ENCODE results near the gene SFTA2. TPM values are rescaled to one million over a fixed set of nuclear protein-coding genes. Genes with fewer than 3 reads are reported as not detected.

SFTA2 gene
- total and polyA plus RNA-seq, 2 experiments from 2014 or later, result 0.86 TPM; not detected in 1

GRCh38 chr6:30917041-30917440 lies 14.9 kb downstream of the SFTA2 start:
- Histone ChIP-seq H3K27me3 (no peaks in the 10 kb centered on the region), H3K36me3 (peaks cover 10% of the 10 kb centered on the region), H3K27ac (no peak overlapping the region), H3K9me3 (ENCODE audit: low read depth) (no peaks in the 10 kb centered on the region), H3K4me3 (no peak overlapping the region), H3K4me1 (ENCODE audit: low read depth) (peaks cover 21% of the 10 kb centered on the region)
- TF ChIP-seq CTCF (IDR thresholded peaks at IDR 0.05; ENCODE audit: low read depth, low read length), result no peak
- no peak for DNase-seq (ENCODE audit: low read depth in 1 of 2, low spot score in 1 of 2)

- peak; percentile 70 for TF ChIP-seq CTCF (IDR thresholded peaks at IDR 0.05; ENCODE audit: low read depth, low read length)
- H3K4me1 ChIP-seq (ENCODE audit: low read depth), result peaks cover 21% of the 10 kb centered on the region
- DNase-seq (ENCODE audit: low read depth in 1 of 2, low spot score in 1 of 2), result peak; percentile 75 to 81
- no peaks in the 10 kb centered on the region for H3K27me3 ChIP-seq
- H3K4me3 ChIP-seq, result no peak overlapping the region
- H3K36me3 ChIP-seq, result peaks cover 18% of the 10 kb centered on the region
- H3K27ac ChIP-seq, result peak overlapping the region; percentile 90
- no peaks in the 10 kb centered on the region for H3K9me3 ChIP-seq (ENCODE audit: low read depth)
Observed at GRCh38 chr6:30915591-30915946, 16.4 kb downstream of the SFTA2 start.

- Histone ChIP-seq H3K36me3 (peaks cover 16% of the 10 kb centered on the region), H3K27me3 (no peaks in the 10 kb centered on the region), H3K4me3 (peak overlapping the region; percentile 27), H3K9me3 (ENCODE audit: low read depth) (no peaks in the 10 kb centered on the region), H3K4me1 (ENCODE audit: low read depth) (peaks cover 21% of the 10 kb centered on the region), H3K27ac (peak overlapping the region; percentile 90)
- TF ChIP-seq CTCF (IDR thresholded peaks at IDR 0.05; ENCODE audit: low read depth, low read length), result no peak
- DNase-seq (ENCODE audit: low read depth in 1 of 2, low spot score in 1 of 2), result peak in 1 of 2 donors; percentile 24
Observed at GRCh38 chr6:30914854-30915590, 16.9 kb downstream of the SFTA2 start.

GRCh38 chr6:30914076-30914853 lies 17.7 kb downstream of the SFTA2 start, which contains the start of gene VARS2:
VARS2 (plus strand) TSS chr6:30914238; CDS start chr6:30914837, 599 bp downstream.
- TF ChIP-seq CTCF (IDR thresholded peaks at IDR 0.05; ENCODE audit: low read depth, low read length), result peak; percentile 51
- H3K4me1 ChIP-seq (ENCODE audit: low read depth), result peaks cover 21% of the 10 kb centered on the region
- peak; percentile 94 to 96 for DNase-seq (ENCODE audit: low read depth in 1 of 2, low spot score in 1 of 2)
- H3K4me3 ChIP-seq, result peak within 1 kb of the TSS; percentile 27
- H3K9me3 ChIP-seq (ENCODE audit: low read depth), result no peaks in the 10 kb centered on the region
- no peaks in the 10 kb centered on the region for H3K27me3 ChIP-seq
- peaks cover 16% of the 10 kb centered on the region for H3K36me3 ChIP-seq
- peak within 1 kb of the TSS; percentile 90 for H3K27ac ChIP-seq

GRCh38 chr6:30913721-30914075 lies 18.3 kb downstream of the SFTA2 start:
- Histone ChIP-seq H3K36me3 (peaks cover 16% of the 10 kb centered on the region), H3K4me3 (peak overlapping the region; percentile 27), H3K9me3 (ENCODE audit: low read depth) (no peaks in the 10 kb centered on the region), H3K27ac (peak overlapping the region; percentile 37), H3K27me3 (no peaks in the 10 kb centered on the region), H3K4me1 (ENCODE audit: low read depth) (peaks cover 24% of the 10 kb centered on the region)
- TF ChIP-seq CTCF (IDR thresholded peaks at IDR 0.05; ENCODE audit: low read depth, low read length), result no peak
- peak in 1 of 2 donors; percentile 7 for DNase-seq (ENCODE audit: low read depth in 1 of 2, low spot score in 1 of 2)
